Left lung (tissue), 10 donors: ENCODE data around the gene BNIP2. TPM values are rescaled to one million over a fixed set of nuclear protein-coding genes. Genes with fewer than 3 reads are reported as not detected.

Source experiments
- ATAC-seq: fragments of 200-7000 bp; cut with Tn5 transposase; one replicate; pipeline ENCODE4 v1.9.1; 2020; ENCODE audit warnings: moderate library complexity
- DNase-seq, 4 donors: peaks; one replicate each; pipeline ENCODE4 v3.0.0-alpha.2; 2013 to 2020
- H3K27ac ChIP-seq, 2 donors: fragments of 200-600 bp; sonication (generic) in 1 of 2; one replicate each; pipeline versions ENCODE4 v1.5.0 to v1.8.0; 2020 to 2021
- H3K27me3 ChIP-seq, 2 donors: fragments of 200-600 bp; sonication (generic) in 1 of 2; one replicate each; pipeline versions ENCODE4 v1.5.0 to v1.8.0; 2020 to 2021
- H3K36me3 ChIP-seq, 2 donors: fragments of 200-600 bp; sonication (generic) in 1 of 2; one replicate each; pipeline versions ENCODE4 v1.5.0 to v1.8.0; 2020 to 2021
- H3K4me1 ChIP-seq, 2 donors: fragments of 200-600 bp; one replicate each; pipeline ENCODE4 v1.8.0; 2021
- H3K4me3 ChIP-seq, 2 donors: fragments of 200-600 bp; sonication (generic) in 1 of 2; one replicate each; pipeline versions ENCODE4 v1.5.0 to v1.8.0; 2020 to 2021; ENCODE audit warnings: mild to moderate bottlenecking in 1 of 2
- H3K9me3 ChIP-seq, 2 donors: fragments of 200-600 bp; sonication (generic) in 1 of 2; one replicate each; pipeline versions ENCODE4 v1.5.0 to v1.8.0; 2020 to 2021
- intact Hi-C, 2 donors: fragments of 100-400 bp; cut with DNase I; formaldehyde crosslinking; loops; one replicate each; pipeline versions ENCODE4 v1.11.2 to v1.14.2; 2022
- polyA plus RNA-seq, 6 donors: library from polyadenylated mRNA; unstranded; fragments of 120-200 nt; gene quantifications; one replicate each; pipeline ENCODE4 v1.2.1, GENCODE V29; 2013; ENCODE audit not compliant: insufficient read length in 6 of 6
- total RNA-seq, 2 donors: library from RNA; stranded (reverse); fragmentation: NEBNext Ultra II Directional; extraction: Animal tissue kit (Norgen Biotek cat#: 25700); gene quantifications; one replicate each; pipeline ENCODE4 v1.2.1, GENCODE V29; 2021
- TF ChIP-seq, protein P1 (sequence below), 2 donors: fragments of 200-600 bp; sonication (generic) in 1 of 2; IDR thresholded peaks; one replicate each; pipeline versions ENCODE4 v1.5.0 to v1.8.0; 2021; ENCODE audit warnings: antibody characterized with exemption in 2 of 2
- donor health status: DM: no; HTN: yes; CAD: no.
- donor health status: DM: no; HTN: no; CAD: no.

The BNIP2 gene
- total and polyA plus RNA-seq, 8 donors = 66.0 to 87.3 (median 73.7) TPM

DNA sequence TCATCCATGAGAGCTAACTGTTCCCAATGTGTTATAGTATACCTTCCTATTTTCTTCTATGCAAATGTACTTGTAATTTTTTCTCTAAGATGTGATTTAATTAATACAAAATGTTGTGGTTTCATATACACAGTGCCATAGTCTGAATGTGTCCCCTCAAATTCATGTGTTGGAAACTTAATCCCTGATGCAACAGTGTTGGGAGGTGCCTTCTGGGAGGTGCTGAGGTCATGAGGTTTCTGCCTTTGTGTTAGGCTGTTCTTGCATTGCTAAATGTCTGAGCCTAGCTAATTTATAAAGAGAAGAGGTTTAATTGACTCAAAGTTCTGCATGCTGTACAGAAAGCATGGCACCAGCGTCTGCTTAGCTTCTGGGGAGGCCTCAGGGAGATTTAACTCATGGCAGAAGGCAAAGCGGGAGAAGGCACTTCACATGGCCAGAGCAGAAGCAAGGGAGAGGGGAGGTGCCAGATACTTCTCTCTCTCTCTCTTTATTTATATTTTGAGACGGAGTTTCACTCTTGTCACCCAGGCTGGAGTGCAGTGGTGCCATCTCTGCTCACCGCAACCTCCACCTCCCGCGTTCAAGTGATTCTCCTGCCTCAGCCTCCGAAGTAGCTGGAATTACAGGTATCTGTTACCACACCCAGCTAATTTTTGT is 34.7 kb upstream of the BNIP2 start:
- no peak for DNase-seq
- H3K27ac ChIP-seq = no peak overlapping the region
- H3K27me3 ChIP-seq = peaks cover 0 to 27% of the 10 kb centered on the region in 2 donors
- no peak for ATAC-seq
- intact Hi-C loops = loop anchor here in 1 of 2 donors (10.0 kb wide), 1 partner anchor 601 kb away; no protein-coding TSS in a partner anchor
- TF ChIP-seq, protein P1, sequence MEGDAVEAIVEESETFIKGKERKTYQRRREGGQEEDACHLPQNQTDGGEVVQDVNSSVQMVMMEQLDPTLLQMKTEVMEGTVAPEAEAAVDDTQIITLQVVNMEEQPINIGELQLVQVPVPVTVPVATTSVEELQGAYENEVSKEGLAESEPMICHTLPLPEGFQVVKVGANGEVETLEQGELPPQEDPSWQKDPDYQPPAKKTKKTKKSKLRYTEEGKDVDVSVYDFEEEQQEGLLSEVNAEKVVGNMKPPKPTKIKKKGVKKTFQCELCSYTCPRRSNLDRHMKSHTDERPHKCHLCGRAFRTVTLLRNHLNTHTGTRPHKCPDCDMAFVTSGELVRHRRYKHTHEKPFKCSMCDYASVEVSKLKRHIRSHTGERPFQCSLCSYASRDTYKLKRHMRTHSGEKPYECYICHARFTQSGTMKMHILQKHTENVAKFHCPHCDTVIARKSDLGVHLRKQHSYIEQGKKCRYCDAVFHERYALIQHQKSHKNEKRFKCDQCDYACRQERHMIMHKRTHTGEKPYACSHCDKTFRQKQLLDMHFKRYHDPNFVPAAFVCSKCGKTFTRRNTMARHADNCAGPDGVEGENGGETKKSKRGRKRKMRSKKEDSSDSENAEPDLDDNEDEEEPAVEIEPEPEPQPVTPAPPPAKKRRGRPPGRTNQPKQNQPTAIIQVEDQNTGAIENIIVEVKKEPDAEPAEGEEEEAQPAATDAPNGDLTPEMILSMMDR (IDR thresholded peaks at IDR 0.05) = no peak
- H3K4me1 ChIP-seq = no peaks in the 10 kb centered on the region
- no peaks in the 10 kb centered on the region for H3K36me3 ChIP-seq
- H3K4me3 ChIP-seq = no peak overlapping the region
- no peaks in the 10 kb centered on the region for H3K9me3 ChIP-seq

DNA sequence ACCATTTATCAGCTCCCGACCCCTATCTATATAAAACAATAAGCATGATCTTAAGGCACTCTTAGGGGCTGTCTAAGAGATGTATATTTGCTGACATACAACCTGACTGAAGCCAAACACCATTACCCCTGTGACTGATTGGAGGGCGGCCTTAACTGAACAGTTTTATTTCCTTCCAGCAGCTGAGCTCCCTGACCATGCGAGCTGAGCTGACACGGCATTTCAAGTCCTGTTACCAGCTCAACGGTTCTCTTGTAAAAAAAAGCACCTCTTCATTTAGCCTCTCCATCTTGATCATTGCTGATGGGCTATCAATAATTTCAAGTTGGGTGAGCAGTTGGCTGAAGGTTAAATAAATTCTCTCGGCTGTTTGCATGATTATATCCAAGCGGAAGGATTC is 33.4 kb upstream of the BNIP2 start:
- Histone ChIP-seq H3K9me3 (no peaks in the 10 kb centered on the region), H3K36me3 (no peaks in the 10 kb centered on the region), H3K4me3 (no peak overlapping the region), H3K4me1 (no peaks in the 10 kb centered on the region), H3K27ac (no peak overlapping the region), H3K27me3 (peaks cover 0 to 15% of the 10 kb centered on the region in 2 donors)
- ATAC-seq (no peak), DNase-seq (no peak)
- intact Hi-C loops = loop anchor here in 1 of 2 donors (10.0 kb wide), 1 partner anchor 602 kb away; no protein-coding TSS in a partner anchor
- TF ChIP-seq, protein P1 (IDR thresholded peaks at IDR 0.05) = no peak

DNA sequence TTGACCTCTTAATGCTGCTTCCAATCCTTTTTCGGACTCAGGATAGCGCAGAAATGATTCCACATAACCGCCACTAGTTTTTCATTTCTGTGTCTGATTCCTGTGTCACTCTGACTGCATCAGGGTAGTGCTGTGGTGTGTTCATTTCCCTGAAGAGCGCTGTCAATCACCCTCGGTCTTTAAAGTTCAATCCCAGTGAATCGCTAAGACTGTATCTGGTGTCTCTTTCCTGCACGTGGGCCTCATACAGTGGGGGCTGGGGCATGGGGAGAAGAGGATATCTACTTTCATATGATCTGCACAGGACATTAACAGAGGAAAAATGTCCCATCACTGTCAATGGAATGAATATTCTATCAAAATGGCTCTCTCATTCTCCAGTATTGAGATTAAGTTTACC is 32.9 kb upstream of the BNIP2 start:
- intact Hi-C loops = loop anchor here in 1 of 2 donors (10.0 kb wide), 1 partner anchor 603 kb away; no protein-coding TSS in a partner anchor
- TF ChIP-seq, protein P1 (IDR thresholded peaks at IDR 0.05) = no peak
- no peak for ATAC-seq
- no peaks in the 10 kb centered on the region for H3K36me3 ChIP-seq
- no peak overlapping the region for H3K4me3 ChIP-seq
- DNase-seq = no peak
- peaks cover 0 to 15% of the 10 kb centered on the region in 2 donors for H3K27me3 ChIP-seq
- H3K27ac ChIP-seq = no peak overlapping the region
- H3K9me3 ChIP-seq = no peaks in the 10 kb centered on the region
- H3K4me1 ChIP-seq = no peaks in the 10 kb centered on the region

DNA sequence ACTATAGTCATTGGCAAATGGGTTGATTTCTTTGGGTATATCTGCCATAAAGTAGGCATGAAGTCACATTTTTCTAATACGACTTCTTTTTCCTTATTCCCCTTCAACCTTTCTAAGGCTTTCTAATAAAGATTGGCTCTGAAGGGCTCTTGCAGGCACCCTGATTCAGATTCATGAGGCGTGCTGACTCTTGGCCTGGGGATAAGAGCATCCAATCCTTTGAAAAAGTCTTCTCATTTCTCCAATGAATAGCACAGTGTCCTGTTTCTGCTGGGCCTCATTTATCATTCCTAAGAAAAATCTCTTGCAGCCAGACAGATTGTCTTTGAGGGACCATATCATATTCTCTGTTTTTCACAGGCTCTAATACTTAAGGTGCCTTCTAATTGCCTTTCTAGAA is 32.3 kb upstream of the BNIP2 start:
- ATAC-seq = no peak
- Histone ChIP-seq H3K4me1 (no peaks in the 10 kb centered on the region), H3K4me3 (no peak overlapping the region), H3K9me3 (no peaks in the 10 kb centered on the region), H3K36me3 (no peaks in the 10 kb centered on the region), H3K27me3 (peaks cover 0 to 15% of the 10 kb centered on the region in 2 donors), H3K27ac (no peak overlapping the region)
- TF ChIP-seq, protein P1 (IDR thresholded peaks at IDR 0.05) = no peak
- intact Hi-C loops = loop anchor here in 1 of 2 donors (10.0 kb wide), 1 partner anchor 603 kb away; no protein-coding TSS in a partner anchor
- DNase-seq = no peak

DNA sequence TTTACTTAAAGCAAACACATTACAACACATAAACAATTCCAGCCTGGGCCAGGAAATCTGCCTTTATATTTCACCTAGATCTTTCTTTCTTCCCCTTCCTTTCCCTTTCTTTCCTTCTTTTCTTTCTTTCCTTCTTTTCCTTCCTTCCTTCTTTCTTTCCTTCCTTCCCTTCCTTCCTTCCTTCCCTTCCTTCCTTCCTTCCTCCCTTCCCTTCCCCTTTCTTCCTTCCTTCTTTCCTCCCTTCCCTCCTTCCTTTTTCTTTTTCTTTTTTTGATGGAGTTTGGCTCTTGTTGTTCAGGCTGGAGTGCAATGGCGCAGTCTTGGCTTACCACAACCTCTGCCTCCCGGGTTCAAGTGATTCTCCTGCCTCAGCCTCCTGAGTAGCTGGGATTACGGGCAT is 24.1 kb upstream of the BNIP2 start:
- H3K36me3 ChIP-seq = no peaks in the 10 kb centered on the region
- no peak overlapping the region for H3K27ac ChIP-seq
- no peak for ATAC-seq
- H3K4me3 ChIP-seq = no peak overlapping the region
- no peaks in the 10 kb centered on the region for H3K4me1 ChIP-seq
- H3K27me3 ChIP-seq = peaks cover 0 to 6% of the 10 kb centered on the region in 2 donors
- DNase-seq = no peak
- H3K9me3 ChIP-seq = peaks cover 0 to 1% of the 10 kb centered on the region in 2 donors
- intact Hi-C loops = no loop called here
- TF ChIP-seq, protein P1 (IDR thresholded peaks at IDR 0.05) = no peak
